GM21825 (cell line): ENCODE results near the gene CDH4.

Experiments
- ATAC-seq: cut with Tn5 transposase; IDR thresholded peaks from one replicate; pipeline ENCODE4 v1.9.1; 2021; ENCODE audit warnings: mild to moderate bottlenecking, moderate library complexity; ENCODE audit not compliant: unreplicated experiment

The CDH4 gene

DNA sequence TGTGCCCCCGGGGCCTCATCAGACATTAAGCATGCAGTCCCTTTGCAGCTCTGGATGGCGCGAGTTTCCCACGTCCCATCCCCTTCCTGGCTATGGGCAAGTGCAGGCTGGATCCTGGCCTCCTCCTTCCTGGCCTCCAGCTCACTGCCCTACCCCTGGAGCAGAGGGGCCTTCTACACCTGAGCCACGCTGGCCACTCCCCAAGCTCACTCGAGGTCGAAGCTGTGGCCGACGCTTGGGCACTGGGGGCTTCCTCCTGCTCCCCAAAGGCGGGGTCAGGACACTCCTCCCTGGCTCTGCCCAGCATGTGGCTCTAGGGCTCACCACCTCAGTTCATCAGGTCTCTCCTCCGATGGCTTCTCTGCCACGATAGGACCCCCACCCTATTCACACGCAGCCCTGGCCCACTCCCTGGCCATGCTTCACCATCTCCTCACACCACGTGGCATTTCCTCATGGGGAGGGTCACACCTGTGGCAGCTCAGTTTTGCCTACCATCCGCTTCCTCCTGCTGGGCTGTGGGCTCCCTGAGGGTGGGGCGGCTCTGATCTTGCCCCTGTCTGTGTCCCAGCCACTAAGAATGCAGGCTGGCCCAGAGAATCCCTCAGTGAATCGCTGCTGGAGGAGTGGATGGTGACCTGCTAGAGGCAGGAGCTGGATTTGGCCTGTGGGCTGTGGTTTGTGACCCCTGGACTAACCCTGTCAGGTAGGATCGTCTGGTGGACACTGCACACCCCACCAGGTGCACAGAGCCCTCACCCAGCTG is 532.9 kb downstream of the CDH4 start:
- ATAC-seq = no peak

DNA sequence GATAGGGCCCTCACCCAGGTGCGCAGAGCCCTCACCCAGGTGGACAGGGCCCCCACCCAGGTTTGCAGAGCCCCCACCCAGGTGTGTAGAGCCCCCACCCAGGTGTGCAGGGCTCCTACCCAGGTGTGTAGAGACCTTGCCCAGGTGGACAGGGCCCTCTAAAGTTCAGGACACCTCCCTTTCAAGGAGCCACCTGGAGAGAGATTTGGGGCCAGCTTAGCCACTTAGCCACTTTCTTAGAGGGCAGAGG is 533.4 kb downstream of the CDH4 start:
- no peak for ATAC-seq

DNA sequence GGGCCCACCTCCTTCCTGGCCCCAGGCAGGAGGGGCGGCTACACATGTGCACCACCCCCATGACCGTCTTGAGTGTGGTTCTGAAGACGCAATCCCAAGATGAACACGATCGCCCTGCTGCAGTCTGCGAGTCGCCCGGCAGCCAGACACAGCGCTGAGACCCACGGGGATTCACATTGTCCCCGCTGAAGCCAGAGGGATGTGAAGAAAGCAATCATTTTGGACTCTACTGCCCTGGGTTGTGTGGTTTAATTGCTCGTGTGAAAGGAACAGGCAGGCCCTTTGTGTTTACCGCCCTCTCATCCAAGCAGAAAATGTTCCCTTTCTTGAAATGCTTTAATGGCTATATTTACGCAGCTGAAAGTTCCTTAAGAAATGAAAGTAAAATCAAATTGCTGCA is 534.2 kb downstream of the CDH4 start:
- ATAC-seq = no peak

DNA sequence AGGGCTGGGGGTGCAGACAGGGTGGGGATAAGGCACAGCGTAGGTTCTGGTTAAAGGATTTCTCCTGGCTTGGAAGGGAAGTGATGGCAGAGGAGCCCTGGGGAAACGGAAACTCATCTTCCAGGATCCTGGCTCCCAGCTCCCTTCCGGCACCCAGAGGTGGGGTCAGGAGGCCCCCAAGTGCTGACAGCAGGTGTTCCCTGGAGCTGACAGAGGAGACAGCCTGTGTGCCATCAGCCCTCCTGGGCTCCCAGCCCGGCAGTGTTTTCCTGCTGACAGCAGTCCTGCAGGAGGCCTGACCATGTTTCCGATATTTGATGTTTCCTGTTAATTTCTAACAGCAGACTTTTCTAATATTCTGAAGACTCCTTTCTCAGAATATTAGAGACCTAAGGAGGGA is 536.3 kb downstream of the CDH4 start:
- no peak for ATAC-seq

DNA sequence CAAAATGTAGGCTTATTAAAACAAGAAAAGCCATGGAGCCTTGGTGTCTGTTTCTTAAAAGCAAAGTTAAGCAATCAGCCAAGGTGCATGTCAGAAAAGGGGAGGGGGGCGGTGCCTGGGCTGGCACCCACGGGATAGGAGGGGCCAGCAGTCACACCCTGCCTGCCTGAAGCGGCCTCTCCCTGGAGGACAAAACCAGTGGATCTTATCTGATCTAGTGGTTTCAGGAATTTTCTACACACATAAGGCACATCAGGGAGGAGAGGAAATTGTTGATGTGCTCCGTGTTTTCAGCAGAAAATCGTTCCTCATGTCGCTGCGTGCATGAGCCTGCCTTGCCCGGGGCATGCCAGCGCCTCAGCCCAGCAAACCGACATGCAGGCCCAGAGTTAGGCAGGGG is 537.3 kb downstream of the CDH4 start:
- ATAC-seq = no peak

DNA sequence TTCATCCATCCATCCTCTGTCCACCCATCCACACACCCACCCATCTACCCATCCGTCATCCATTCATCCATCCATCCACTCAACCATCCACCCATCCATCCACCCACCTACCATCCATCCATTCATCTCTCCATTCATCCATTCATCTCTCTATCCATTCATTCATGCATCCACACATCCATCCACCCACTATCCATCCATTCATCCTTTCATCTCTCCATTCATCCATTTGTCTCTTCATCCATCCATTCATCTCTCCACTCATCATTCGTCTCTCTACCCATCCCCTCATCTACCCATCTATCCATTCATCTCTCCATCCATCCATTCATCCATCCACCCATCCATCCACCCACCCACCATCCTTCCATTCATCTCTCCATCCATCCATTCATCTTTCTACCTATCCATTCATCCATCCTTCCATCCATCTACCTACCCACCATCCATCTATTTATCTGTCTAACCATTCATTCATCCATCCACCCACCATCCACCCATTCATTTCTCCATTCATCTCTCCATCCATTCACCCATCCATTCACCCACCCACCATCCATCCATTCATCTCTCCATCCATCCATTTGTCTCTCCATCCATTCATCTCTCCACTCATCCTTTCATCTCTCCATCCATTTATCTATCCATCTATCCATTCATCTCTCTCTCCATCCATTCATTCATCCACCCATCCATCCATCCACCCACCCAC is 538.2 kb downstream of the CDH4 start:
- ATAC-seq = no peak

DNA sequence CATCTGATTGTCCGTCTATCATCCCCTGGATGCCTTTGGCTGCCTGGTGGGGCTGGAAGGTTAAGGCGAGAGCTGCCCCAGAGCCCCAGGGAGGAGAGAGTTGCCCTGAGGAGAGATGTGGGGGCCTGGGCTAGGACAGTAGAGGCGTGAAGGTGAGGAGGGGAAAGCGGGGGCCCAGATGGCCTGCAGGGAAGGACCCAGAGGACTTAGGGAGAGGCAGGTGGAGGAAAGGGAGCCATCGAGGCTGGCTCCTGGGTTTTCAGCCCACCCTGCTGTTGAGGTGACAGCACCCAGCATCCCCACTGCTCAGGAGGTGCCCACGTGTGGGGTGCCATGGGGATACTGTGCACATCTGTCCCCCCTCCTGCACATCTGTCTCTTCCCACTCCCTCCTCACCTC is 539.9 kb downstream of the CDH4 start:
- no peak for ATAC-seq

DNA sequence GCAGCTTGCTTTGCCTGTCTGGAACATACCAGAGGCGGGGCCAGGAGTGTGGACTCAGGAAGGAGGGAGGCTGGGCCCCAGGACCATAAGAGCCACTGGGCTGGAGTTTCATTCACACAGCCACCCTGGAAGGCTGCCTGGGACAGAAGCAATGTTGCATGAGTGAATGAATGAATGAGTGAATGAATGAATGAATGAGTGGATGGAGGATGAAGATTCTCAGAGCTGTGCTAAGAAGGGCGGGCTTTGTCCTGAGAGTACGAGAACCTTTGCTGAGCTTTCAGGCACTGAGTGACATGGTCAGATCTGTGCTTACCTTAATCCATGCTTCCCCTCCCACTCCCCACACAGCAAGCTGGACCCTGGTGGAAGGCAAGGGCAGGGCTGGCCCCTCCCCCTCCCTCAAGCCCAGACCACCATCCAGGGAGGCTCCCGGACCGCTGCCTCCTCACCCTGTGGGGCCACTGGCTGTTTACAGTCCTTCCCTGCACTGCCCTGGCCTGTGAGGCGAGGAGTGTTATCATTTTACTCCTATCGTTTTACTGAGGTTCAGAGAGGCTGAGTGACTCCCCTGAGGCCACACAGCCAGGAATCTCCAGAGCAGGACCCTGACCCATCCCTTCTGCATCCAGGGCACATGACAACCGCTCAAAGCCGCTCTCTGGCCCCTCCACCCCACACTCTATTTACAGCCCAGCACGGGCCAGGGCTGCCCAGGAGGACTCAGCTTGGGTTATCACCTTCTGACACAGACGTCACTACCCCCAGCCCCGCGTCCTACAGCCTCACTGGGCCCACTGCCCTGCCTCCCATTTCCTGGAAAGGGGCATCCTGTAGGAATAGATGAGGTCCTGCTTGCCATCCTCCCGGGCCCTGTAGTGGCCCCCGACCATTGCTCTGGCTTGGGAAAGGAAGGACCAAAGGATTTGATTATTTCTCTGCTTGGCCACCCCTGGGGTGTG is 543.9 kb downstream of the CDH4 start:
- ATAC-seq = no peak

DNA sequence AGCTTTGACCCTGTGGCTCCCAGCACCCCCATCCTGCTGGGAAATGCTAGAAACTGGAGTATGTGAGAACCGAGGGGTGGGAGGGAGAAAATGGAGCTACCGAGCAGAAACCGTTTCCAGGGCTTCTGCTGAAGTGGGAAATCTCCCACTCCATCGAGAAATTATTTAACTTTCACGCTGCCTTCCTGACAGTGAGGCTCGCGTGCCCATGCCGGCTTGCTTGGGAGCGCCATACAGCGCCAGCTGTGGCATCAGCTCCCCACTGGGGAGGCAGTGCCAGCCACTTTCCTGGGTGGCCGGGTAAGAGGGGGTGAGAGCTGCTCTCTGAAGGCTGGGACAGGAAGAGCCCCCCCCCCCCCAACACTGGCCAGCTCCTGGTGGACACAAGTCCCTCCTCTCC is 544.7 kb downstream of the CDH4 start:
- ATAC-seq = no peak

DNA sequence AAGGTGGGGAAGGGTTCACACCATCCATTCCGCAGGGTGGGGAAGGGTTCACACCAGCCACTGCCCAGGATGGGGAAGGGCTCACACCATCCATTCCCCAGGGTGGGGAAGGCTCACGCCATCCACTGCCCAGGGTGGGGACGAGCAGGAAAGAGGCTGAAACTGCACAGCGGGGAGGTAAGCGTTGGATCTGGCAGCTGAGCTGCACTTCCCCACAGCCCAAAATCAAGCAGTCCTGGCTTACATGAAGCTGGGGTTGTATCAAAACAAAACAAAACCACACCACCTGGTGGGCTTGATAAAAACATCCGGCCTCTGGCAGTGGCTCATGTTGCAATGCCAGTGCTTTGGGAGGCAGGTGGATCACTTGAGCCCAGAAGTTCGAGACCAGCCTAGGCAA is 545.1 kb downstream of the CDH4 start:
- no peak for ATAC-seq

DNA sequence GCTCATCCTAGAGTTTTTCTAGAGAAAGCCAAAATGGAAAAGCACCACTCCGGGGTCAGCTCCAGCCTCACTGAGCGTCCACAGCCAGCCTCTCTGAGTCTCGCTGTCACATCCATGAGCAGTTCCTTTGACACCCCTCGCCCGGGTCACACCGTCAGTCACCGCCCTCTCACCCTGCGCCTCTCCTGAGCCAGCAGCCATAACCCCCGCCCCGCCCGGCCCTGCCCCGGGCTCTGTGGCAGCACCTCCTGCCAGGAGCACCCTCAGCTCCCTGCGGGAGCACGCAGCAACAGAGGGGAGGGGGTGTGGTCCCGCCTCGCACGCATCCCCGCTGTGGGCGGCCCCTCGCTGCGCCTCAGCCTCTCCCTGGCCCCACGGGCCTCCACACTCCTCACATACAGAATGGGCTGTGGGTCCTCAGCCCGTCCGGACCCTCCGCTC is 545.9 kb downstream of the CDH4 start:
- no peak for ATAC-seq

DNA sequence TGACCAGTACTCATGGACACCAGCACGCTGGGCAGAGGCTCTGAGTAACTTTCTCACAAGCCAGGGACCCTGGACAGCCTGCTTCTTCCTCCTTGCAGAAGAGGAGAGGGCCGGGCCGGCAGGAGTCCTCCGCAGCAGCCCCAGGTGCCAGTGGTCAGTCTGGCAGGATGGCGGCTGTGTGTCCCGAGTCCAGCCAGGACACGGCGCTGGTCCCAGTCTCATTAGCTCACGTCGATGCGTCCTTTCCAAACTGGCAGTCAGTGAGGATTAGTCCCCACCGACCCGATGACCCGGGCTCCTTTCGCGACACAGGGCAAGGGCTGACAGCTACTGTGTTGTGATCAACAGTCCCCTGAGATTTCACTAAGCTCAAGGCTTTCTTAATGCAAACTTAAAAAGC is 546.6 kb downstream of the CDH4 start:
- no peak for ATAC-seq

DNA sequence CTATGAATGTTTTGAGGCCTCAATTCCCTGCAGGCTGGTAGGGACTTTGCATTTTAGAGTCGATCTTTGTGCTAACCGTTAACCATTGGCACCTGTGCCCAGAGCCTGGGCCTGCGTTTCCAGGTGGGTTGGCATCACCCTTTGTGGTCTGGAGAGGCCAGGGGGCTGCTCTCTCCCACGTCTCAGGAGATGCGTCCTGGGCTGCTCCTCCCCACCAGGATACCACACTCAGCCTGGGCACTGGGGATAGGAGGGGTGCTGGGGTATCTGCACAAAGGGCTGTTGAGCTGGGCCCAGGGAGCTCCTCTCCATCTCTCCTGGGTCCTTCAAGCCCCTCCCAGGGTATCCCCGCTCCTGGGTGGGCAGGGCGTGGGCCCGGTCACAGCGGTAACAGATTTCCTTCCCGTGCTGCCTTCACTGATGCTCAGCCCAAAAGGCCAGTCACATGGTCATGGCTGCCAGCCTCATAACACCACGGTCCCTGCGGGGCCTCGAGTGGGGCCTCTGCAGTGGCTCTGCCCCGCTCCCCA is 547.4 kb downstream of the CDH4 start:
- no peak for ATAC-seq

DNA sequence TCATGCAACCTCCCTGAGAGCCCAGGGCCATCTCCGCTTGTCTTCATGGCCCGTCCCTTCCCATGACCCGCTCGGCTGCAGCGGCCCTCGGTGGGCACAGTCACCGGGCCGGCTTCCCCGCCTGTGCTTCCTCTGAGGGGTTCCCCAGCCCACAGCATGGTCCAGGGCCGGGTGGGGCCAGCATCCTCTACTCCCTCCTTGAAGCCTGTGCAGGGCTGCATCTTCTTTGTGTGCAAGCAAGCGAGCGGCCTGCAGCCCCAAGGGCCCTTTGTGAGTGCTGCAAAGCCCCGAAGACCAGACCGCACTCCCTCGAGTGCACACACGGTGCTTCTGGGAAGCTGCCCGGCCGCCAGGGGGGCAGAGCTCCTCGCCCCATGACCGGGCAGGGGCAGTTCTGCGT is 547.9 kb downstream of the CDH4 start:
- no peak for ATAC-seq

DNA sequence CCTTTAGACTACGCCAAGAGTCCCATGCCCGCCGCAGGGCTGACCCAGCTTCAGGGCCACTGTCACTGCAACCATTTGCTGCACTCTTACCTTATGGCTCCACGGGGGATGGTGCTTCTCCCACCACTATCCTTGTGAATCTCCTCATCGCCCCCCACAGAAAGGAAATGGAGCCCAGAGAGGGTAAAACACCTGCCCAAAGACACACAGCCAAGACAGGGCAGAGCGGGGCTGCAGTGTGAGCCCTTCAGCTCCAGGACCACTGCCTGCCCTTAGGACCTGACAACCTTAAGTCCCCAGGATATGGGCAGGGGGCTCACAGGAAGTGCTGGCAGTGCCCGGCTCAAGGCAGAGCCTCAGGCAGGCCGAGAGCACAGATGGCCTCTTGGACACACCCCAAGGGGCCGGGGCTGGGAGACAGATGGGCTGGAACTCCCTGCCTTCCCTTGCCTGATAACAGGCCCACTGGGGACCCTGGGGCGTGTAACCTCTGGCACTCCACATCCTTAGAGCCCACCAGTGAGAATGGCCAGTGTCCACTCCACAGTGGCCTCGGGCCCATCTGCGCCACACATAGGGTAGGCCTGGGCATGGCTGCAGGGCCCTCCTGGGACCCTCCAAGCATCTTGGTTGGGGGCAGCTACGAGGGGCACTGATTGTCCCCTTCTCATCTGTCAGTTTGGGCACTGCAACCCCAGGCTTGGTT is 548.5 kb downstream of the CDH4 start:
- ATAC-seq = no peak

DNA sequence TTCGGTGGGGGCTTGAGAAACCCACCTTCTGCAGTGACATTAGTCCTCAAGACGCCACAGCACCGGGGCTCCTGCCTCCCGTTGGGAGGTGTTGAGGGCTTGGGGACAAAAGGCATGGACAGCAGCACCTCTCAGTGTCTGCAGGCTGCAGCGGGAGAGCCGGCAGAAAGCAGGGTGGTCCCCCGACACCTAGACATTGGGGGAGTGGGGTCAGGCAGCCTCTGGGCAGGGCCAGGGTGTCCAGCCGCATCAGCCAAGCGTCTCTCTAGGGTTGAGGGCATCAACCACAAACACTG is 549.0 kb downstream of the CDH4 start:
- ATAC-seq = no peak

DNA sequence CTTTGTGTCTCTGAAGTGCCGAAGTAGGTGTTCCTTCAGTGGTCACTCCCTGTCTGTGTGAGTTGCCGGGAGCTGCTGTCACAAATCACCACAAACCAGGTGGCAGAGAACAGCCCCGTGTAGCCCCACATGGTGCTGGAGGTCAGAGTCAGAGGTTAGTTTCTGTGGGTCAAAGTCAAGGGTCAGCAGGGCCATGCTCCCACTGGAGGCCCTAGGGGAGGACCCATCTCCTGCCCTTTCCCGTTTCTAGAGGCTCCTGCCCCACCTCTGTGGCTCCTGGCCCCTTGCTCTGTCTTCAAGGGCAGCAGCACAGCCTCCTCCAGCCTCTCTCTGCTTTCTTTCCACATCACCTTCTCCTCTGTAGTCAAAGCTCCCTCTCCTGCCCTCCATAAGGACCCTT is 549.4 kb downstream of the CDH4 start:
- no peak for ATAC-seq

DNA sequence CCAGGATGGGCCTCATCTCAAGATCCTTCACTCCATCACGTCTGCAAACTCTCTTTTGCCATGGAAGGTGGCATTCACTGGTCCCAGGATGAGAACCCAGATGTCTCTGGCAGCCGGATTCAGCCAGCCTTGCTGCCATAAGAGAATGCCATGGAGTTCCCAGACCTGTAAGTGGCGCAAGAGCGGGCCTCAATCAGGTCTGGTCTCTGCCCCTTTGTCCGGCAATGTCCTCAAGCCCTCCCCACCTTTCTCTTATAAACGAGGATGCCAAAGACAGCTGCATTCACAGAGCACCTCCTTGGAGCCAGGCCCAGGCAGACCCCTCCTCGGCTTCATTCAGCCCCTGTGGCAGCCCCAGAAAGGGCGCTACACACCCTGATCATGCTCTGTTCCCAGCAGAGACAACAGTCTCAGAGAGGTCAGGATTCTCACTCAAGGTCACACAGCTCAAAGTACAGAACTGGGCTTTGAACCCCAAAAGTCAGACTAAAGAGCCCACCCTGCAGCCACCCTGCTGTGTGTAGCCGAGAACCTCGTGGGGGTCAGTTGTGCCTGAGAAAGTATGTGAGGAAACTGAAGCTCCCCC is 549.9 kb downstream of the CDH4 start:
- ATAC-seq = no peak

DNA sequence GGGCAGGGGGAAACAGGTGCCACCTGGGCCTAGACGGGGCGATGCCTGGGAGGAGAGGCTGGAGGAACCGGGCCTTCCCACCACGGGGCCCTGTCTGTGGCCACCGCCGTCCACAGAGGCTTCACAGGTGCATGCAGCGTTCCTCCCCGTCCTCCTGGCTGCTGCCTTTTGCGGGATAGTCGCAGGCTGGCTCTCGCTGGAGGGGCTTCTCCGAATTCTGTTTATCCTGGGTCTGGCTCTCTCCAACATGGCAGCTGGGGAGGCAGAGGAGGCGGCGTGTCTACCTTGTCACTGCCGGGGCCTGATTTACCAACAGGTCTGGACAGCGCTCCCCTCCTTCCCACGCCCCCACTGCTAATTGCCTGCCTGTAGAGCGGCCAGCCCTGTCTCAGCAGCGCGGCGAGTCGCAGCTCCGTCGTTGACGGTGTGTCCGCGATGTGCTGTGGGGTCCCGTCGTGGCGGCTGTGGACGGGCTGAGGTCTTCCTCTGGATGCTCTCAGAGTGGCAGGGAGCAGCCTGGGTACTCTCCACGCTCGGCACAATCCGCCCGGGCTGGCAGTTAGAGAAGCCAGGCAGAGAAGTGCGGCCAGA is 550.8 kb downstream of the CDH4 start:
- ATAC-seq = no peak

DNA sequence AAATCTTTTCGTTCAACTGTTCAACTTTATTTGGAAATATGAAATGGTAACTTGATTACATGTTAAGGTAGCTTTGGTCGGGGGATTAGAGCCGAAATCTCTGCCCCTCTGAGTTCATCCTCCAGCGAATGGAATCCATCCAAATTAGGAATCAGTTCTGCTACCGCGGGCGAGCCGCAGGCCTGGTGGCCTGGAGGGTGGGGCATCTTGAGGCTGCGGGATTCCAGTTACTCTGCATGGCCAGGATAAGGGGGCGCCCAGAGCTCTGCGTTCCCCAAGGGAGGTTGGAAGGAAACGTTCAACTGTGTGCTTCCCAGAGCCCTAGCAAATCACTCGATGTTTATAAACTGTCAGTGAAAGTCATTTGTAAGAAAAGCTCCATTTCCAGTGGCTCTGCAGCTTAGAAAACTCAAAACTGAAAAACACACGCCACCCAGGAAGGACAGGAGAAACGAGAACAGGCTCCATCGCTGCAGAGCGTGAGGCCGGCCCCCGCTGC is 551.4 kb downstream of the CDH4 start:
- ATAC-seq = no peak
